Renal cortex interstitium (tissue), 15 donors: ENCODE results near the gene ADRA1B. TPM values are rescaled to one million over a fixed set of nuclear protein-coding genes. Genes with fewer than 3 reads are reported as not detected.

Experiments used
- DNase-seq, 11 donors: peaks; one replicate each; pipeline ENCODE4 v3.0.0-alpha.2; 2013; ENCODE audit warnings: low read depth in 9 of 11, low spot score in 4 of 11; ENCODE audit errors: extremely low read depth in 1 of 11
- long read RNA-seq, 16 experiments: transcript quantifications; one replicate each; lab custom pipeline, GENCODE V29; 2026
- polyA plus RNA-seq, 3 donors: library from polyadenylated mRNA; unstranded; fragments of 120-200 nt; gene quantifications; one replicate each; pipeline ENCODE4 v1.2.1, GENCODE V29; 2013; ENCODE audit not compliant: insufficient read length in 3 of 3

Gene ADRA1B
- polyA plus RNA-seq: 1 to 10 TPM; 2.8 to 3.2 (median 2.9) TPM
- long read RNA-seq, donor 1, partial matches to known transcripts: 0 of 1 reads
- long read RNA-seq, donor 1, other reads (novel, unspliced or antisense): 0 of 1 reads
- long read RNA-seq, donor 2, partial matches to known transcripts: 0 of 2 reads
- long read RNA-seq, donor 2, other reads (novel, unspliced or antisense): 0 of 2 reads
- long read RNA-seq, donor 3: 0 reads
- long read RNA-seq, donor 4, partial matches to known transcripts: 0 of 1 reads
- long read RNA-seq, donor 4, other reads (novel, unspliced or antisense): 0 of 1 reads
- long read RNA-seq, donor 5: 0 reads
- long read RNA-seq, donor 6, partial matches to known transcripts: 0 of 2 reads
- long read RNA-seq, donor 6, other reads (novel, unspliced or antisense): 0 of 2 reads
- long read RNA-seq, donor 7, partial matches to known transcripts: 0 of 2 reads
- long read RNA-seq, donor 7, other reads (novel, unspliced or antisense): 0 of 2 reads
- long read RNA-seq, donor 8: 0 reads
- long read RNA-seq, donor 9, partial matches to known transcripts: 0 of 1 reads
- long read RNA-seq, donor 9, other reads (novel, unspliced or antisense): 0 of 1 reads
- long read RNA-seq, donor 10, partial matches to known transcripts: 0 of 1 reads
- long read RNA-seq, donor 10, other reads (novel, unspliced or antisense): 0 of 1 reads
- long read RNA-seq, donor 11, partial matches to known transcripts: 0 of 2 reads
- long read RNA-seq, donor 11, other reads (novel, unspliced or antisense): 0 of 2 reads
- long read RNA-seq, donor 12: 0 reads
- long read RNA-seq, donor 13: 0 reads
- long read RNA-seq, donor 14, partial matches to known transcripts: 0 of 1 reads
- long read RNA-seq, donor 14, other reads (novel, unspliced or antisense): 0 of 1 reads
- long read RNA-seq, donor 15, partial matches to known transcripts: 0 of 1 reads
- long read RNA-seq, donor 15, other reads (novel, unspliced or antisense): 0 of 1 reads
- long read RNA-seq, donor 16, partial matches to known transcripts: 0 of 3 reads
- long read RNA-seq, donor 16, other reads (novel, unspliced or antisense): 0 of 3 reads

GRCh38 chr5:159915904-159916840 is at the start of gene ADRA1B:
TSS of gene ADRA1B (plus strand) at chr5:159916482. CDS start at chr5:159916906, 424 bp downstream.
- peak in 9 of 11 donors; percentile 57 to 79 (median 73) for DNase-seq

GRCh38 chr5:159873680-159874079 is 42.6 kb upstream of the ADRA1B start:
- DNase-seq: no peak

GRCh38 chr5:159874263-159874662 is 42.0 kb upstream of the ADRA1B start:
- DNase-seq: no peak

GRCh38 chr5:159877016-159877415 is 39.3 kb upstream of the ADRA1B start:
- no peak for DNase-seq

- DNase-seq: no peak
These were observed 38.3 kb upstream of the ADRA1B start for GRCh38 chr5:159877894-159878448.

- DNase-seq: peak in 6 of 11 donors; percentile 41 to 70 (median 55)
These were observed 37.3 kb upstream of the ADRA1B start for GRCh38 chr5:159878988-159879471.

- no peak for DNase-seq
These were observed 35.6 kb upstream of the ADRA1B start for GRCh38 chr5:159880676-159881075.

GRCh38 chr5:159881967-159882366 is 34.3 kb upstream of the ADRA1B start:
- no peak for DNase-seq

GRCh38 chr5:159883522-159883950 is 32.7 kb upstream of the ADRA1B start:
- DNase-seq: no peak

GRCh38 chr5:159884917-159885620 is 31.2 kb upstream of the ADRA1B start:
- no peak for DNase-seq

GRCh38 chr5:159886296-159886695 is 30.0 kb upstream of the ADRA1B start:
- no peak for DNase-seq

GRCh38 chr5:159887050-159887449 is 29.2 kb upstream of the ADRA1B start:
- DNase-seq: no peak

- DNase-seq: no peak
These were observed 27.4 kb upstream of the ADRA1B start for GRCh38 chr5:159888860-159889259.

GRCh38 chr5:159890141-159890540 is 26.1 kb upstream of the ADRA1B start:
- no peak for DNase-seq

GRCh38 chr5:159891371-159891770 is 24.9 kb upstream of the ADRA1B start:
- DNase-seq: peak in 4 of 11 donors; percentile 50 to 77 (median 66)

- DNase-seq: no peak
These were observed 23.1 kb upstream of the ADRA1B start for GRCh38 chr5:159893040-159893695.

GRCh38 chr5:159894149-159894720 is 22.0 kb upstream of the ADRA1B start:
- no peak for DNase-seq
